GM12873 (cell line): ENCODE data around the gene CDKL5.

Experiments used
- TF ChIP-seq, protein P1 (sequence below): IDR thresholded peaks from 2 replicates; pipeline ENCODE4 v1.5.1; 2012; ENCODE audit warnings: low read depth, mild to moderate bottlenecking, moderate library complexity, low read length, control low read depth; ENCODE audit not compliant: insufficient read depth; ENCODE audit errors: missing control alignments

The CDKL5 gene

DNA sequence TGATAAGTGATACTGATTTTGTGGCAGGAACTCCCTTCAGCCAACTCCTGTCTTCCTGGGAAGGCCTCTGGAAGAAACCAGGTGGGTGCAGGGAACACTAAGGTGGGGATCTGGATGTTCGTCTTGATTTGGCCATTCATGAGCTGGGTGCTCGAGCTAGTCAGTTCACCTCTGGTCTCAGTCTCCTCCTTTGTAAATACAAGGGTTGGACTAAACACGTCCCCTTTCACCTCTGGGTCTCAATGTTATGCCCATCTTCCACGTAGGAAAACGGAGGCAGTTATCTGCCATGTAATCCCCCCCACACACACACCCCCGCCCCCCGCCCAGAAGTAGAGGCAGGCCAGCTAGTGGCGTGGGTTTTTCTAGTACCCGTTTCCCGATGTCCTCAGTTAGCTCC is 250.6 kb downstream of the CDKL5 start:
- TF ChIP-seq, protein P1, sequence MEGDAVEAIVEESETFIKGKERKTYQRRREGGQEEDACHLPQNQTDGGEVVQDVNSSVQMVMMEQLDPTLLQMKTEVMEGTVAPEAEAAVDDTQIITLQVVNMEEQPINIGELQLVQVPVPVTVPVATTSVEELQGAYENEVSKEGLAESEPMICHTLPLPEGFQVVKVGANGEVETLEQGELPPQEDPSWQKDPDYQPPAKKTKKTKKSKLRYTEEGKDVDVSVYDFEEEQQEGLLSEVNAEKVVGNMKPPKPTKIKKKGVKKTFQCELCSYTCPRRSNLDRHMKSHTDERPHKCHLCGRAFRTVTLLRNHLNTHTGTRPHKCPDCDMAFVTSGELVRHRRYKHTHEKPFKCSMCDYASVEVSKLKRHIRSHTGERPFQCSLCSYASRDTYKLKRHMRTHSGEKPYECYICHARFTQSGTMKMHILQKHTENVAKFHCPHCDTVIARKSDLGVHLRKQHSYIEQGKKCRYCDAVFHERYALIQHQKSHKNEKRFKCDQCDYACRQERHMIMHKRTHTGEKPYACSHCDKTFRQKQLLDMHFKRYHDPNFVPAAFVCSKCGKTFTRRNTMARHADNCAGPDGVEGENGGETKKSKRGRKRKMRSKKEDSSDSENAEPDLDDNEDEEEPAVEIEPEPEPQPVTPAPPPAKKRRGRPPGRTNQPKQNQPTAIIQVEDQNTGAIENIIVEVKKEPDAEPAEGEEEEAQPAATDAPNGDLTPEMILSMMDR = no peak

DNA sequence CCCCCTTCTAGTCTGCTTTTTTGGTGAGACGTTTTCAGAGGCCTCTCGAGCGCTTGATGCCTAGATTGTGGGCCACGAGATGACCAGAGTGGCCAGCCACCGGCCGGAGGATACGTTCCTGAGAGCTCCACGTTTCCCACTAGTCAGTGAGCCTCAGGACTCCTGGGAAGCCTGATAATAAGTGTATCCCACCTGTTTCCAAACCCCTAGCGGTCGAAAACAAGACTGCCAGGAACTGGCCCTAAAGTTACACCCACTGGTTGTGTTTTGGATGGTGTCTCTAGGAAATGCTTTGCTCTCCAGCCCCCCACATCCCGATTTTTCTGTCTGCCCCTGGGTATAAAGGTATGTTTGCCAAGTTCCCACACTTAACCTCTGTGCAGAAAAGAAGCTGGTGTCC is 251.1 kb downstream of the CDKL5 start:
- TF ChIP-seq, protein P1 = no peak

DNA sequence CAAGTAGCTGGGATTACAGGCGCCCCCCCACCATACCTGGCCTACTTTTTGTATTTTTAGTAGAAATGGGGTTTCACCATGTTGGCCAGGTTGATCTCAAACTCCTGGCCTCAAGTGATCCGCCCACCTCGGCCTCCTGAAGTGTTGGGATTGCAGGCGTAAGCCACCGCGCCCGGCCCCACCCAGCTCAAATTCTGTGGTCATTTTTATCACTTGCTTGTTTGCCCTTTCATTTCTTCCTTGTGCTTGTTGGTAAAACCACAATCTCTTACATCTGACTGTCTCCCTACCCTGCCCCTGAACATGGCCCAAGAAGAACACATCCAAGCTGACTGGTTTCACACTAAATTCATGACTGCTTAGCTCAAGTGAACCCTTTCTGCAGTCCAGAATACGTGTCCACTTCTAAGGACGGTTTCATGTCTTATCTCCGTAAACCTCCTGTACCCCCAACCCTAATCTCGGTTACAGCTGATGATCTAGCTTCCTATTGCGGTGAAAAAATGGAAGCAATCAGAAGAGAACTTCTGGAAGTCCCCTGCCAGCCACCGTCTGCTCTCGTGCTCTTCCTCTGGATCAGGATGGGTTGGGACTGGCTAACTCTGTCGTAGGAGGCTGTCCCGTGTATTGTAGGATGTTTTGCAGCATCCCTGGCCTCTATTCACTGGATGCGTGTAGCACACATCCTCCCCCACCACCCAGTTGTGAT is 251.9 kb downstream of the CDKL5 start:
- TF ChIP-seq, protein P1 = no peak

DNA sequence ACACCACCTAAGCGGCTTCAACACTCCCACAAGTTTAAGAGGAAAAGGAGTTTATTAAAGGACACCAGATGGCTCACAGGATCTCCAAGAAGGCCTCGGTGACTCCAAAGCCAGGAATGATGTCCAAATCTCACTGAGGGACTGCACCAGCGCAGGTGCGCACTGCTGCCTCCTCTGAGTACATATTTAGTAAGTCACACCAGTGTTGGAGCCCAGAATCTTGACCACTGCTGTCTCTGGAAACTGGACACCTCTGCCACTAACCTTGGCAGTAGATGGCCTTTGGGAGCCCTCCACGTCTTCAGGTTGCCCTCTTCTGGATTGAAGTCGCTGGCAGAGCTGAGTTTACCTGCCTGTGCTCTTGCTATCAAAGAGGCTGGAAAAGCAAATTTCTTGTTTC is 256.6 kb downstream of the CDKL5 start:
- TF ChIP-seq, protein P1 = no peak

DNA sequence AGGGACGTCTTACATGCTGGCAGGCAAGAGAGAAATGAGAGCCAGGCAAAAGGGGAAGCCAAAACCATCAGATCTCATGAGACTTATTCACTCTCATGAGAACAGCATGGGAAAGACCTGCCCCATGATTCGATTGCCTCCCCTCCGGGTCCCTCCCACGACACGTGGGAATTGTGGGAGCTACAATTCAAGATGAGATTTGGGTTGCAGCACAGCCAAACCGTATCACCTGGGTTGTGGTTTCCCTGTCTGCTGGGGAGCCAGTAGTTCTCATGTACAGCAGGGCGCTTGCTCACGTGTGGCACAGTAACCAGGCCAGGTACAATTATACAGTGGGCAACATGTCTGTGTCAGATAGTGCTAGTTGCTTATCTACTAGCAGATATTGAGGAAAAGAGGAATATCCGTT is 257.6 kb downstream of the CDKL5 start:
- TF ChIP-seq, protein P1 = no peak

DNA sequence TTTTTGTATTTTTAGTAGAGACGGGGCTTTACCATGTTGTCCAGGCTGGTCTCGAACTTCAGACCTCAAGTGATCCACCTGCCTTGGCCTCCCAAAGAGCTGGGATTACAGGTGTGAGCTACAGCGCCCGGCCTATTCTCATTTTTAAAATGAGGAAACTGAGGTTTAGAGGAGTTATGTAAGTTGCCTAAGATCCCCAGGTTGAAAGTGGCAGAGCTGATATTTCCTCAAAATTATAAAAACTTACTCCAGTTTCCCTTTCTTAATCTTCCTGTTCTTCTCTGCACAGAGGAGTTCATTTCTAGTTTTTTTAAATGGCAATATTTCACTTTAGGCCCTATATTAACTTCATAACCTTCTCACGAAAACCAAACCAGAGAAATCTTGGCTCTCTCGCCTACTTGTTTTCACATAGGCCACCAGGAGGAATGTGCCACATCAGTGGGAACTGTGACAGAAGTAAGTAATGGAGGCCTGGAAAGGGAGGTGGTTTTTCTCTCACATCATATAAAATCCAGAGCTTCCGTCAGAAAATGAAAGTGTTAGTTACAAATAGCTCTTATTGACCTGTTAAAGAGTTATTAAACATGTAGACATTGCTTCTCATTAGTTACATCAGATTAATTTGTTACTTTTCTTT is 262.6 kb downstream of the CDKL5 start:
- TF ChIP-seq, protein P1 = no peak

DNA sequence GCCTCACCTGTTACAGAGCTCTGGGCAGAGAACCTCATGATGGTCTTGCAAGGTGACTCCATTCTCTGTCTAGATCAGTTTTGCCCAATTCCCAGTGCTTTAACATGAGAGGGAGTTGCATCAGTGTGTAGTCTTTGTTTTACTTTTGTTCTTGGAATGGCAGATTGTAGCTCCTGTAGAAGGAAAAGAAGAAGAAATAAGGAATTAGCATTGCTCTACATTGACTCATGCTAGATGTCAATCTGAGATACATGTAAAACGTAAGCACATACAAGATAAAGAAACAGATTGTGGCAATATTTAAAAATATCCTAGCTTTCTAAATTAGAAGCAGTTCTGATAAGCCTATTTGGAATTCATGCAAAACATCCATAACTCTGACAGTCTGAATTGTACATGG is 266.0 kb downstream of the CDKL5 start:
- TF ChIP-seq, protein P1 = no peak
